Measurements from ENCODE around the gene RPUSD1.
"Not testable (repeated sequence)": the region's sequence is repeated elsewhere in the genome, so short reads cannot be mapped to it uniquely, and the experiment has no call there.

Gene RPUSD1

DNA sequence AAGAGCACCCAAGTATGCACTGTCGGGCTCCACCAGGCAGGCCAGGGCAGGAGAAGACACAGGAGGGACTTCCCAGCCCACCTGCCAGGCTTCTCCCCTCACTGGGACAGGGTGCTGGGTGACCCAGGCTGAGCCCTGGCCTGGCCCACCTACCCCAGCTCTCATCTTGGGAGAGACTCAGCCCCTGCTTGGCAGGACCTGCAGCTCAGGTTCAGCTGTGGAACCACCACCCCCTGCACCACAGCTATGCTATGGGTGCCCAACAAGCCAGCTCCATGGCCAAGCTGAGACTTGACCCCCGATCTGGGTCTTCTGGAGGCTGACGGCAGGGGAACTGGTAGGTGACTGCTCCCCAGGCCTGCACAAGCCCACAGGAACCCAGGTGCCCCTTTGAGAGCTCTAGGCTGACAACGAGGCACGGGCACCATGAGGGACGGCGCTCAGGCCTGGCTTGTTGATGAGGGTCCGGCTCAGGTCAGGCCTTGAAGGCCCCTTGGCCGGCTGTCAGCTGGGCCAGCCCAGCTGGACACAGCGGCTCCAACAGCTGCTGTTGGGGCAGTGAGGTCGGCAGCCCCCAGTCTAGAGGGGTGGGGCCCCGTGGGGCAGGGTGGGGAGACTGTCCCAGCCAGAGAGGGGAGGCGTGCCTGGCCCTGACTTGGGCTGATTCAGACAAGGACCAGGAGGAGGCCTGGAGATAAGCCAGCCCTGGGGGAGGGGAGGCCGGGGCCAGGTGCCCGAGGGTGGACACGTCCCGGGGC, 4.6 kb downstream of the RPUSD1 start:
- no peak for DNase-seq (ENCODE audit: low read depth, low spot score)

DNA sequence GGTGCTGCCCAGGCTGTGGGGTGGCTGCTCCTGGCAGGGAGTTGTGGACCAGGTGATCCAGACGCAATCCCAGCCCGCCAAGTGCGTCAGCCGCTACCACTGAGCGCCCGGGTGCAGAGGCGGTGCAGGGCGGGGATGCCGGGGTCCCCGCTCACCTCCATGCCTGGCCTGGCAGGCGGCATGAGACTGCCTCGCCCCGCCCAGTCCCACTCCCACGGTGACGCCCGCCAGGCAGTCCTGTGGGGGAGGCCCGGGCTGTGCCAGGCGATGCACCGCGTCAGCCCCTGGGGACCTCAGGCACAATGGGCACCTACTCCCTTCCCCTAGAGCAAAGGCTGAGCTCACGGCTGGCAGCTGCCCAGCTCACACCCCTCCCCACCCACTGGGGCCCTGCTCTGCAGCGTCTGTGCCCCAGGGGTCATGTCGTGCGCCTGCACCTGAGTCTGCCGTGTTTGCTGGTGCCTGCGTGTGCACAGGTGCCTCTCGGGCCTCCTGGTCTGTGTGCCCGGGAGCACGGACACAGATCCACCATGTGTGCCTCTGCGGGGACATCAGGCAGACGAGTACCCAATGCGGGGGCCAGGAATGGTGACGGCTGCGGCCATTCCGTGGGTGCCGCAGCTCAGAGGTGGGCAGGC, 5.3 kb downstream of the RPUSD1 start:
- no peak for DNase-seq (ENCODE audit: low read depth, low spot score)

DNA sequence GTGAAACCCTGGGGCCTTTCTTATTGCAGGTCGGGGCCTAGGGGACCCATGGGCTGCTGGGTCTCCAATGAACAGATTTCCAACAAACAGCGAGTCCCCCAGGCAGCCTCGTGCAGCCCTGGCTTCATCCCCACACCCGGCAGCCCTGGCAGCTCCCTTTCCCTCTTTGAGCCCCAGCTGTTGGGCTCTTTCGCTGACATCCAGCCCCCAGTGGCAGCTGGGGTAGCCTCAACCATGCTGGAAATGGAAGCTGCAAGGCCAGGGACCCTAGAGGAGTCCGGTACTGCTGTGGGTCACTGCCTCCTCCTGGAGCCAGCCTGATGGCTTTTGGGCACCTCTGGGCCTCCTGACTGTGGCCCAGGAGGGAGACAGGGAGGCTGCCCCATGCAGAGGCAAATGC, 5.9 kb downstream of the RPUSD1 start:
- DNase-seq (ENCODE audit: low read depth, low spot score) = no peak

DNA sequence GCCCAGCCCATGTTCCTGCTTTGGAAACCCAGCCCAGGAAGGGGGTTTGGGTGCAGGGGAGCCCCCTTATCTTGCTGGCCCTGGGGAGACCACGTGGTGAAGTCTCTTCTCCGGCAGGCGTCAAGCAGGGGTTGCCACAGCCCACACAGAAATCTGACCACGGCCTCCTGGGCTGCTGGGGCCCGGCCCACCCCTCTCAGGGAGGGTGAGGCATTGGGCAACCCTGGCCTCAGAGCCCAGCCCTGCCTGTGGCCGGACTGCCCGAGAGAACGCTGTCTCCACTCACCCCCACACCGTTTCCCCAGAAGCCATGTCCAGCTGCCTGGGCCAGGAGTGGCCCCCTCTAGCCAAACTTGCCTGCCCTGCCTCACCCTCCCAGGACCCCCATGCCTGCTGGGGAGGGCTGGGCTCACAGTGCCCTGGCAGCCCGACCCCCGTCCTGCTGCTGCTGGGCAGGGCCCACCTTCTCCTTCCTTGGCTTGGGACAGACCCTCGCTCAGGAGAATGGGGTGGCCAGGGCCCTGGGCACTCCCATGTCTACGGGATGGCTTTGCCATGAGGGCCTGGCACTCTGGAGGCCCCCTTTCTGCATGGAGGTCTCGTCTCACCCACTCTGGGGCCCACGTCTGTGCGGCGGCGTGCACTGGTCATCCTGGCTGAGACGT, 6.7 kb downstream of the RPUSD1 start:
- DNase-seq (ENCODE audit: low read depth, low spot score) = no peak

DNA sequence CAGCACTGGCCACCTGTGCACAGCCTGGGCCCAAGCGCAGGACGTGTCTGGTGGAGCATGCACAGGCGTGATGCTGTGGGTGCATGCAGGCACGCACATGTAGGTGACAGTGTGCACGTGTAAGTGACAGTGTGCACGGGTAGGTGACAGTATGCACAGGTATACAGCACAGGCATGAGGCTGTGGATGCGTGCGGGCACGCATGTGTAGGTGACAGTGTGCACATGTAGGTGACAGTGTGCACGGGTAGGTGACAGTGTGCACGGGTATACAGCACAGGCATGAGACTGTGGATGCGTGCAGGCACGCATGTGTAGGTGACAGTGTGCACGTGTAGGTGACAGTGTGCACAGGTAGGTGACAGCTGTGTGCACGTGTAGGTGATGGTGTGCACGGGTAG, 7.9 kb downstream of the RPUSD1 start:
- no peak for DNase-seq (ENCODE audit: low read depth, low spot score)

DNA sequence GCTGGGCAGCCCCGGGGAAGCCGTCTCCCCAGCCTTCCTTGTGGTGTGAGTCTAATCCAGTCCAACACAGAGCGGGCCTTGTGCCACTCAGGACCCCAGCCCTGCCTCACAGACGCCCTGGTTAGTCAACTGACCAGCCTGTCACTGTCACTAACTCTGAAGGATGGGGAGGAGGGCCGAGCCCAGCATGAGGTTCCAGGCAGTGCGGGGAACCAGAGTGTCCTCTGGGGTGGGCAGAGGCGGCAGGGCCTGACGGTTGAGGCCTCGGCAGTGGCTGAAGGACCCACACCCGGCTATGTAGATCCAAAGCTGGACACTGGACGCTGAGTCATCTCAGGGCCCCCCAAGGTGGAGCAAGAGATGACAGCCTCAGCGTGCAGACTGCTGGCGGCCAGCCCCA, 8.6 kb downstream of the RPUSD1 start:
- no peak for DNase-seq (ENCODE audit: low read depth, low spot score)

DNA sequence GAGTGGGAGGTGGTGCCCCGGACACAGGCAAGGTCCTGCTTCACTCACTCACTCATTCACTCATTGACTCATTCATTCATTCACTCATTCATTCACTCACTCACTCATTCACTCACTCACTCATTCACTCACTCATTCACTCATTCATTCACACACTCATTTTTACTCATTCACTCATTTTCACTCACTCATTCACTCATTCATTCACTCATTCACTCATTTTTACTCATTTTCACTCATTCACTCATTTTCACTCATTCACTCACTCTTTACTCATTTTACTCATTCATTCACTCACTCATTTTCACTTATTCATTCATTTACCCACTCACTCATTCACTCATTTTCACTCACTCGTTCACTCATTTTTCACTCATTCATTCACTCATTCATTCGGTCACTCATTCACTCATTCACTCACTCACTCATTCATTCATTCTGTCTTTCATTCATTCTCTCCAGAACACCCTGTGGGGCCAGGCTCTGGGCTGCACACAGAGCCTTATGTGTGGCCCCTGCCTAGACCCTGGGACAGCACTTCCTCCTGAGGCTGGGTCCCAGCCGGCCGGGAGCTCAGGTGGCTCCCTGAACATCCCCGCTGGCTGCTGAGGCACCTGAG, 9.2 kb downstream of the RPUSD1 start:
- DNase-seq (ENCODE audit: low read depth, low spot score) = no peak

DNA sequence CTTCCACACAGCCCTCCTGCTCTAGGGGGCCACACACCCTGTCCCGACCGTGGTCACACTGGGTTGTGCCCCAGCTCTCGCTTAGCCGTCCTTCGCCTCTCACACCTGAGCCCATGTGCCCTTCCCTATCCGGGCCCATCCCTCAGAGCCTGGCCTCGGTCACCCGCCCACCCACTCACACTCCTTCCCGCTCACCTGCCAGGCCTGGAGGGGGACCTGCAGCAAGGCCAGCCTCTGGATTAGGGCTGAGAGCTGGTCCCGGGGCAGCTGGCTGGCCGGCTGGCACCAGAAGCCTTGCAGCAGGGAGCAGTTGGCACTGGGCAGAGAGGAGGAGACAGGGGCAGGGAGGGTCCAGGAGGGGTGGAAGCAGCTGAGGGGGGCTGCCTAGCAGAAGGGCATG, 9.7 kb downstream of the RPUSD1 start:
- DNase-seq (ENCODE audit: low read depth, low spot score) = no peak

DNA sequence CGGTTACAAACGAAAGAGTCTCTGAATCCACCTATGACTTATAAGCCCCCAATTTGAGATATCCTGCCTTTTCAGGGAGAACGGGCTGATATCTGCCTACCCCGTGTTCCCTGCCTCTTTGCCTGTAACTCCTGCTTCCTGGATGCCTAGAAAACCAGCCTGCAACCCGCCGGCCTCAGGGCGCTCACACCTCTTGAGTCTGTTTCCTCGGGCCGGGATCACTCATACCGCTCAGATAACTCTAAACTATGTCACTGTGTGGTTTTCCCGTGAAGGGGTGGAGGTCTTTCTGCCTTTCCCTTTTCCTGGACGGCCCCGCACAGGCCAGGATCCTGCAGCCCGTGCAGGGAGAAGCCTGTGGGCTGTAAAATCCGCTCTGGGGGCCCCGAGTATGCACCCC, 10.4 kb downstream of the RPUSD1 start:
- no peak for DNase-seq (ENCODE audit: low read depth, low spot score)

DNA sequence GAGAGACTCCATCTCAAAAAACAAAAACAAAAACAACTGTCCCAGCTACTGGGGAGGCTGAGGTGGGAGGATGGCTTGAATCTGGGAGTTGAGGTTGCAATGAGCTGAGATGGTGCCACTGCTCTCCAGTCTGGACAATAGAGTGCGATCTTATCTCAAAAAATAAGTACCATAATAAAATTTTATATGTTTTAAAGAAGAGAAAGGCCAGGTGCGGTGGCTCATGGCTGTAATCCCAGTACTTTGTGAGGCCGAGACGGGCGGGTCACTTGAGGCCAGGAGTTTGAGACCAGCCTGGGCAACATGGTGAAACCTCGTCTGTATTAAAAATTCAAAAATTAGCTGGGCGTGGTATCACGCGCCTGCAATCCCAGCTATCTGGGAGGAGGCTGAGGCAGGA, 11.4 kb downstream of the RPUSD1 start:
- DNase-seq (ENCODE audit: low read depth, low spot score) = no peak

DNA sequence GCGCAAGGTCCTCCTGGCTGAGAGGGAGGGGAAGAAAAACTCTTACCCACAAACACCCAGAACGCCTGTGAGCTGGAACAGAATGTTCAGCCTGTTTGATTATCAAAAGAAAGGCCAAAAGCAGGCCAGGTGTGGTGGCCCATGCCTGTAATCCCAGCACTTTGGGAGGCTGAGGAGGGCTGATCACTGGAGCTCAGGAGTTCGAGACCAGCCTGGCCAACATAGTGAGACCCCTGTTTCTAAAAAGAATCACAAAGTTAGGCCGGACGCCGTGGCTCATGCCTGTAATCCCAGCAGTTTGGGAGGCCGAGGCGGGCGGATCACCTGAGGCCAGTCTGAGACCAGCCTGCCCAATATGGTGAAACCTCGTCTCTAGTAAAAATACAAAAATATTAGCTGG, 11.9 kb downstream of the RPUSD1 start:
- not testable (repeated sequence) for DNase-seq (ENCODE audit: low read depth, low spot score)

DNA sequence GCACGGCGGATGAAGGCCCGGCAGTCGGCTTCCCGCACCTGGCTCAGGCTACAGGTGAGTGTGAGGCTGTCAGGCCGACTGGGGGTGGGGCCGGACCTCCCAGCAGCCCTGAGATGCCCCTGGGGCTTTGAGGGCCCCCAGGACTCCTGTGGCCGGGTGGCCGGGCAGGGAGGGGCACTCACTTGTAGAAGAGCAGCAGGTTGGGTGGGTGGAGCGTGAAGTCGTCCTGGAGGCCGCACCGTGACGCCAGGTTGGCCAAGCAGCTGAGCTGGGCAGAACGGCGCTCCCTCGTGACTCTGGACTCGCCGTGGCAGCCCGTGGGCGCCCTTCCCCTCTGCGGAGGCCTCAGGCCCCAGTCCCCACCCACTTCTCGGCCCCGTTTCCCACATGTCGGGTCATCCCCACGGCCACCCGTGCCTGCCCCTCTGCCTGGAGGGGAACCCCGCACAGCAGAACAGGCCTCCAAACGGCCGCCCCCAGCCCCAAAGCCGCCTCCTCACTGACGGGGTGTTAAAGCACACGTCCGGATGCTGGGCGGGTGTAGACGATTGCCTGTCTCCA, 12.9 kb downstream of the RPUSD1 start:
- DNase-seq (ENCODE audit: low read depth, low spot score) = no peak

DNA sequence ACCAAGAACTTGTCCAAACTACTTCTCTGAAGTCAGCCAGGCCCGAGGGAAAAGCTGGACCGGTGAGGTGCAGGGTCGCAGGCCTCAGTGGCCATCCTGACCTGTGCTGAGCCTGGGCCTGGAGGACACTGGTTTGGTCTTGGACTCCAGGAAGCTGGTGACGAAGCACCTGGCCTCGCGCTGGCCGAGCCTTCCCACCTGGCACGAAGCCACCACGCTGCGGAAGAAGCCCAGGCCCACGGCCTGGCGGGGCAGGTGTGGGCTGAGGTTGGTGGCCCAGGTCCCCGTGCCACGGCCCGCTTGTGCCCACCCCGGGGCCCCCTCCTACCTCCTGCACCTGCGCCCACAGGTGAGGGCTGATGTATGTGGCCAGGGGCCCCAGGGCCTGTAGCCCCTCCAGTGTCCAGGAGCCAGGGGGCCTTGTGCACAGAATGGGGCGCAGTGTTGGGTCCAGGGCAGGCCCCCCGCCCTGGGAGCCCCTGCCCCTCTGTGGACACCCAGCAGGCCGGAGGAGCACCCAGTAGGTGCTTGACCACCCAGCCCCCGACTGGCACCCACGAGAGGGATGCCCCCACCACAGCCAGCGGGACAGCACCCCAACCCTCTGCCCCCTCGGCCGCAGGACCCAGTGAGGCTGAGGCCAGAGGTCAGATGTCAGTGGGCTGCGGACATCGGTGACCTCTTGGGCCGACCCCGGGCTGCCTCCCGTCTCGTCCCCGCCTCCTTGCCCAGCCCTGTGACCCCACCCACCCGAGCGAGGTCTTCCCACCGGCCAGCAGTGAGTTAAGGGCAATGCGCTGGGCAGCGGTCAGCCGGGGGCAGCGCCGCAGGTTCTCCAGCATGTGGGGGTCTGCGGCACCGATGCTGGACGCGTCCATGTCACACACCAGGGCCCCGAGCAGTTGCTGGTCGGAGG, 13.8 kb downstream of the RPUSD1 start:
- no peak for DNase-seq (ENCODE audit: low read depth, low spot score)

DNA sequence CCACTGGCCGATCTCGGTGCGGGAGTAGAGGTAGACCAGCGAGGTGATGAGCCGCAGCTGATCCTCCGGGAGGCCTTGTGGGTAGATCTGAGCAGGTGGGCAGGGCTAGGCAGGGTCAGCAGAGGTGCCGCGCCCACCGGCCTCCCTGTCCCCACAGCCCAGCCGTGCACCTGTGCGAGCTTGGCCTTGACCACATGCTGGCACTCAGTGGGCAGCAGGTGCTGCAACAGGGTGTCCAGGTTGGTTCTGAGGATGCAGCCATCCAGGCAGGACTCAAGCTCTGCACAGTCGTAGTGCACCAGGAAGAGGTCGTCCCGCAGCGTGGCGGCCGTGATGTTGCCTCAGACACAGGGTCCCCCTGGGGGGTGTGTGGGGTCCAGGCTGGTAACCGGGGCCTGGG, 15.2 kb downstream of the RPUSD1 start:
- DNase-seq (ENCODE audit: low read depth, low spot score) = no peak

DNA sequence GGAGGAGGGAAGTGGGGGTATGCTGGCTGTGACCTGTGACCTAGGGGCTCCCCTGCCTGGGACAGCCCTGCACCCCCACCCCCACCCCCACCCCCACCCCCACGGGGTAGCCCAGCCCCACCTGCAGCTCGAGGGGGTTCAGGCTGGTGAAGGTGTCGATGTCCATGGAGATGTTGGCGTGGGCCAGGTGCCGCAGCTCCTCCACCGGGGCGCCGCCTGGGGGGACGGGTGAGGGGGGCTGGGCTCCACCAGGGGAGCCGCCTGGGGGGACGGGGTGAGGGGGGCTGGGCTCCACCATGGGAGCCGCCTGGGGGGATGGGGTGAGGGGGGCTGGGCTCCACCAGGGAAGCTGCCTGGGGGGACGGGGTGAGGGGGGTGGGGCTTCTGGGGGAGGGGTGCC, 17.8 kb downstream of the RPUSD1 start:
- DNase-seq (ENCODE audit: low read depth, low spot score) = no peak

DNA sequence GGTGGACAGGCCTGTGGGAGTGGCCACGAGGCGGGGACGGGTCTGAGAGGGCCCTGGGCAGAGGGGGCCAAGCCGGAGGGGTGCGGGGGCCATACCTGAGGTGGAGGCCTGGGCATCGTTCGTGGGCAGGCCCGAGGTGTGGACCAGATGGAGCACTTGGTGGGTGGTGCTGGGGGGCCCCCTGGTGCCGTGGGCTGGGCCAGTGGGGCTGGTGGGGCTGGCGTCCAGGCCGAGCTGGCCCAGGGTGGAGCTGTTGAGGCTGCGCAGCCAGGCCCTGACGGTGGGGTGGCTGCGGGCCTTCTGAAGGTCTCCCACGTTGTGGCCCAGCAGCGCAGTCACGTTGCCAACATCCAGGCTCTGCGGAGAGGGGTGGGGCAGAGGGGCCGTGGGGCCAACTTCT, 18.2 kb downstream of the RPUSD1 start:
- no peak for DNase-seq (ENCODE audit: low read depth, low spot score)

DNA sequence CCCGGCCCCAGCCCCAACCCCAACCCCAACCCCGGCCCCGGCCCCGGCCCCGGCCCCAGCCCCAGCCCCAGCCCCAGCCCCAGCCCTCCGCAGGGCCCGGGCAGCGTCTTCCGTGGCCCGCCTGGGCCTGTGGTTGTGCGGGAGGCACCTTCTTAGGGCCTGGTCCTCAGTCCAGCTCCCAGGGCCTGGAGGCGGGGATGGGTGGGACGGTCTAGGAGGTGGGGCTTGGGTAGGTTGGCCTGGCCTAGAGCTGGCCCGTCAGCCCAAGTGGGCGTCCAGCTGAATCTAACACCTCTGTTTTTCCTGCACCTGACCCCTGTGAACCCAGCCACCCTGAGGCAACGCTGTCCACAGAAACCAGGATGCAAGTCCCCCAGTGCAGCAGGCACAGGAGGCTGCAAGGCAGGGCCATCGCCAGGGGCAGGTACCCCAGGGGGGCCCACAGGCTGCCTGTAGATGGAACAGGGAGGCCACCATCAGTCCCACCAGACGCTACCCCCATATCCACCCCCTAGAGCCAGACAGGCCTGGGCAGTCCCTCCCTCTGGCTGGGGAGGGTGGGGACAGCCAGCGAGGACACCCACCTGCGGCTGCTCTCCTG, 18.9 kb downstream of the RPUSD1 start:
- no peak for DNase-seq (ENCODE audit: low read depth, low spot score)

DNA sequence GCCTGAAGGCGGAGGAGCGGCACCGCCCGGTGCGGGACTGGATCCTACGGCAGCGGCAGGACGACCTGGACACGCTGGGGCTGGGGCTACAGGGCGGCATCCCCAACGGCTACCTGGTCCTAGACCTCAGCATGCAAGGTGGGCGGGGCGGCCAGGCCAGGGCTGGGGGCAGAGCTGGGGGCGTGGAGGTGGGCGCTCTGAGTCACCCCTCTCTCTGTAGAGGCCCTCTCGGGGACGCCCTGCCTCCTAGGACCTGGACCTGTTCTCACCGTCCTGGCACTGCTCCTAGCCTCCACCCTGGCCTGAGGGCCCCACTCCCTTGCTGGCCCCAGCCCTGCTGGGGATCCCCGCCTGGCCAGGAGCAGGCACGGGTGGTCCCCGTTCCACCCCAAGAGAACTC, 19.8 kb downstream of the RPUSD1 start:
- no peak for DNase-seq (ENCODE audit: low read depth, low spot score)

DNA sequence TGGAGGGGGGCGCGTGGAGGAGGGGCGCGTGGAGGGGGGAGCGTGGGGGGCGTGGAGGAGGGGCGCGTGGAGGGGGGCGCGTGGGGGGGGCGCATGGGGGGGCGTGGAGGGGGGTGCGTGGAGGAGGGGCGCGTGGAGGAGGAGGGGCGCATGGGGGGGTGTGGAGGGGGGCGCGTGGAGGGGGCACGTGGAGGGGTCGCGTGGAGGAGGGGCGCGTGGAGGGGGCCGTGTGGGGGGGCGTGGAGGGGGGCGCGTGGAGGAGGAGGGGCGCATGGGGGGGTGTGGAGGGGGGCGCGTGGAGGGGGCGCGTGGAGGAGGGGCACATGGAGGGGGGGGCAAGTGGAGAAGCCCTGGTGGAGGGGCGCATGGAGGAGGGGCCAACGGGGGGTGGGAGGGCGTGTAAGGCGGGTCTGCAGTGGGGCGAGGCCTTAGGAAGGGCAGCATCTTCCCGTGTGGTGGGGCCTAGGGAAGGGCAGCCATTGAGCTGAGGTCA, 20.4 kb downstream of the RPUSD1 start:
- DNase-seq (ENCODE audit: low read depth, low spot score) = no peak

DNA sequence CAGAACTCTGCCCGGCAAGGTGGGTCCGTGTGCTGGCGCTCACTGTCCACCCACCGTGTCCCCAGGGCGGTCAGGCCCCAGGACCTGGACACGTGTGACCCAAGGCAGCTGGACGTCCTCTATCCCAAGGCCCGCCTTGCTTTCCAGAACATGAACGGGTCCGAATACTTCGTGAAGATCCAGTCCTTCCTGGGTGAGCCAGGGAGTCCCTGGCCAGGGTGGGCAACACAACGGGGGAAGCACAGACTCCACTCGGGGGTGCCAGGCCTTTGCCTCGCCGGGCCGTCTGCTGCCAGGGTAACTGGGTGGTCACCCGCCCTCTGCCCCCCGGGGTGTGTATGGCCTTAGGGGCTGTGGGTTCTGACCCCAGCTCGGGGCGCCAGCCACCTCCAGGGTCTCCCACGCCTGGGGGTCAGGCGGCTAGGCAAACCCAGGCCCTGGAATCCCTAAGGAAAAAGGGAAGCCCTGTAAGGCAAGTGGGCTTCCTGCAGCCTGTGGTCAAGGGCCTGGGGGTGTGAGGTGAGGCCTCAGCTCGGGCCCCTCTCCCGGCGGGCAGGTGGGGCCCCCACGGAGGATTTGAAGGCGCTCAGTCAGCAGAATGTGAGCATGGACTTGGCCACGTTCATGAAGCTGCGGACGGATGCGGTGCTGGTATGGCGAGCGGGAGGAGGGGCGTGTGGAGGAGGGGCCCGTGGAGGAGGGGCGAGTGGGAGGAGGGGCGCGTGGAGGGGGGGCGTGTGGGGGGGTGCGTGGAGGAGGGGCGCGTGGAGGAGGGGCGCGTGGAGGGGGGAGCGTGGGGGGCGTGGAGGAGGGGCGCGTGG, 21.2 kb downstream of the RPUSD1 start:
- no peak for DNase-seq (ENCODE audit: low read depth, low spot score)
